Stomach (tissue), 4 donors: ENCODE measurements around the gene DLGAP1.
"Not testable (repeated sequence)": the region's sequence is repeated elsewhere in the genome, so short reads cannot be mapped to it uniquely, and the experiment has no call there.

Experiments used
- POLR2A ChIP-seq, 4 donors: fragments of 450-650 bp; IDR thresholded peaks; one replicate each; pipeline ENCODE4 v1.6.1; 2016; ENCODE audit warnings: antibody characterized with exemption in 4 of 4, control low read depth in 2 of 4, mild to moderate bottlenecking in 1 of 4, moderate library complexity in 1 of 4
- POLR2AphosphoS5 ChIP-seq, 3 donors: sonication (generic); formaldehyde crosslinking; IDR thresholded peaks; one replicate each; pipeline ENCODE4 v1.6.1; 2016; ENCODE audit warnings: antibody characterized with exemption in 3 of 3
- TF ChIP-seq, protein P1 (sequence below), 7 experiments: fragments of 450-650 bp in 4 of 7; fragments of 200-600 bp in 3 of 7; sonication (generic) in 3 of 7; IDR thresholded peaks; one replicate each; pipeline ENCODE4 v1.5.1; 2016 to 2019; ENCODE audit warnings: antibody characterized with exemption in 7 of 7, control low read depth in 2 of 7, mild to moderate bottlenecking in 1 of 7

DNA sequence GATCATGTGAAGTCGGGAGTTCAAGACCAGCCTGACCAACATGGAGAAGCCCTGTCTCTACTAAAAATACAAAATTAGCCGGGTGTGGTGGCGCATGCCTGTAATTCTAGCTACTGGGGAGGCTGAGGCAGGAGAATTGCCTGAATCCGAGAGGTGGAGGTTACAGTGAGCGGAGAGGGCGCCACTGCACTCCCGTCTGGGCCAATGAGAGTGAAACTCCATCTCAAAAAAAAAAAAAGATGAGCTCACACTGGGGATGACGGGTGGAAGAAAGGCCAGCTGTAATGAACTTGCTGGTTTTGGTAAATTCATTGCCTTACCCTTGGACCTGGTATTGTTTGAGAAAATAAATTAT lies 847.0 kb downstream of the DLGAP1 start:
- TF ChIP-seq, protein P1, sequence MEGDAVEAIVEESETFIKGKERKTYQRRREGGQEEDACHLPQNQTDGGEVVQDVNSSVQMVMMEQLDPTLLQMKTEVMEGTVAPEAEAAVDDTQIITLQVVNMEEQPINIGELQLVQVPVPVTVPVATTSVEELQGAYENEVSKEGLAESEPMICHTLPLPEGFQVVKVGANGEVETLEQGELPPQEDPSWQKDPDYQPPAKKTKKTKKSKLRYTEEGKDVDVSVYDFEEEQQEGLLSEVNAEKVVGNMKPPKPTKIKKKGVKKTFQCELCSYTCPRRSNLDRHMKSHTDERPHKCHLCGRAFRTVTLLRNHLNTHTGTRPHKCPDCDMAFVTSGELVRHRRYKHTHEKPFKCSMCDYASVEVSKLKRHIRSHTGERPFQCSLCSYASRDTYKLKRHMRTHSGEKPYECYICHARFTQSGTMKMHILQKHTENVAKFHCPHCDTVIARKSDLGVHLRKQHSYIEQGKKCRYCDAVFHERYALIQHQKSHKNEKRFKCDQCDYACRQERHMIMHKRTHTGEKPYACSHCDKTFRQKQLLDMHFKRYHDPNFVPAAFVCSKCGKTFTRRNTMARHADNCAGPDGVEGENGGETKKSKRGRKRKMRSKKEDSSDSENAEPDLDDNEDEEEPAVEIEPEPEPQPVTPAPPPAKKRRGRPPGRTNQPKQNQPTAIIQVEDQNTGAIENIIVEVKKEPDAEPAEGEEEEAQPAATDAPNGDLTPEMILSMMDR (IDR thresholded peaks at IDR 0.05) = not testable (repeated sequence)
- TF ChIP-seq POLR2AphosphoS5, POLR2A (IDR thresholded peaks at IDR 0.05): not testable (repeated sequence)
